K562 (cell line): ENCODE measurements around the gene DUSP28. TPM values are rescaled to one million over a fixed set of nuclear protein-coding genes. Genes with fewer than 3 reads are reported as not detected.

ENCODE experiments used
- BRCA1 ChIP-seq, 2 experiments: fragments of 450-650 bp in 1 of 2; sonication (generic) in 1 of 2; formaldehyde crosslinking in 1 of 2; IDR thresholded peaks; 2 replicates each; pipeline versions ENCODE4 v1.5.0 to v1.6.1; 2017 to 2020; ENCODE audit warnings: mild to moderate bottlenecking in 1 of 2, missing genetic modification reagents in 1 of 2
- CBX1 ChIP-seq: sonication (generic); IDR thresholded peaks from 2 replicates; pipeline ENCODE4 v1.6.1; 2016; ENCODE audit warnings: antibody characterized with exemption, low read depth, mild to moderate bottlenecking
- CC2D1A ChIP-seq: fragments of 450-650 bp; IDR thresholded peaks from 2 replicates; pipeline ENCODE4 v1.6.1; 2017; ENCODE audit warnings: mild to moderate bottlenecking
- CREB1 ChIP-seq, 2 experiments: sonication (generic) in 1 of 2; formaldehyde crosslinking in 1 of 2; IDR thresholded peaks; 2 replicates each; pipeline versions ENCODE4 v1.6.1 to v1.8.0; 2012 to 2022; ENCODE audit warnings: inconsistent platforms in 1 of 2, mild to moderate bottlenecking in 1 of 2, missing genetic modification reagents in 1 of 2, moderate library complexity in 1 of 2
- CREBBP ChIP-seq: IDR thresholded peaks from one replicate; pipeline ENCODE4 v1.6.1; 2012; ENCODE audit warnings: low read depth, mild to moderate bottlenecking, control low read depth, inconsistent platforms, low read length
- FOXJ2 ChIP-seq: fragments of 200-800 bp; sonication (Bioruptor generic); IDR thresholded peaks from 2 replicates; pipeline ENCODE4 v1.6.1; 2016; ENCODE audit warnings: missing genetic modification characterization, missing compliant biosample characterization
- GTF2E2 ChIP-seq: fragments of 200-800 bp; sonication (Bioruptor generic); IDR thresholded peaks from 2 replicates; pipeline ENCODE4 v1.6.1; 2016; ENCODE audit warnings: missing genetic modification characterization, missing compliant biosample characterization
- NCOA1 ChIP-seq: fragments of 450-650 bp; IDR thresholded peaks from 2 replicates; pipeline ENCODE4 v1.6.1; 2016; ENCODE audit warnings: low read depth
- NELFE ChIP-seq: IDR thresholded peaks from 2 replicates; pipeline ENCODE4 v1.6.1; 2011; ENCODE audit warnings: mild to moderate bottlenecking; ENCODE audit not compliant: insufficient read depth, insufficient read length
- NRF1 ChIP-seq, 2 experiments: fragments of 450-650 bp; IDR thresholded peaks in 1 of 2; conservative IDR thresholded peaks in 1 of 2; 2 replicates each; pipeline ENCODE4 v1.6.1; 2014; ENCODE audit warnings: mild to moderate bottlenecking in 2 of 2
- OTX1 ChIP-seq: fragments of 450-650 bp; formaldehyde crosslinking; IDR thresholded peaks from 2 replicates; pipeline ENCODE4 v1.4.0; 2022; ENCODE audit warnings: mild to moderate bottlenecking
- PML ChIP-seq: IDR thresholded peaks from 2 replicates; pipeline ENCODE4 v1.6.1; 2012; ENCODE audit warnings: low read length, inconsistent platforms
- SIRT6 ChIP-seq: IDR thresholded peaks from one replicate; pipeline ENCODE4 v1.6.1; 2012; ENCODE audit warnings: low read depth, mild to moderate bottlenecking, control low read depth, inconsistent platforms, low read length, moderate library complexity
- TGIF2 ChIP-seq: sonication (generic); formaldehyde crosslinking; IDR thresholded peaks from 2 replicates; pipeline ENCODE4 v1.8.1; 2022; ENCODE audit warnings: mild to moderate bottlenecking, missing genetic modification reagents, moderate library complexity
- XRCC5 ChIP-seq: fragments of 200-400 bp; formaldehyde crosslinking; IDR thresholded peaks from 2 replicates; pipeline ENCODE4 v1.6.1; 2017; ENCODE audit warnings: low read depth, mild to moderate bottlenecking, low read length
- ZNF121 ChIP-seq: sonication (generic); formaldehyde crosslinking; conservative IDR thresholded peaks from 2 replicates; pipeline ENCODE4 v1.8.0; 2022; ENCODE audit warnings: missing genetic modification reagents
- ZNF239 ChIP-seq: fragments of 250-450 bp; sonication (Bioruptor Pico); IDR thresholded peaks from 2 replicates; pipeline ENCODE4 v1.4.0; 2020; ENCODE audit warnings: mild to moderate bottlenecking
- ZNF316 ChIP-seq: fragments of 450-650 bp; IDR thresholded peaks from 2 replicates; pipeline ENCODE4 v1.6.1; 2016
- ZNF354B ChIP-seq: fragments of 250-450 bp; sonication (Bioruptor Pico); IDR thresholded peaks from 2 replicates; pipeline ENCODE4 v1.4.0; 2020
- ZNF384 ChIP-seq: IDR thresholded peaks from 2 replicates; pipeline ENCODE4 v1.6.1; 2012; ENCODE audit warnings: low read depth, low read length, improper control_type of control experiment
- polyA plus RNA-seq, 8 experiments: library from polyadenylated mRNA; depleted of rRNA in 4 of 8; stranded (reverse) in 5 of 8; unstranded in 3 of 8; fragments of >200 nt; fragmentation: Nextera tagmentation in 2 of 8; fragmentation: Illumina TruSeq in 1 of 8; extraction: Ambion mirVana in 2 of 8; extraction: Trizol in 1 of 8; gene quantifications; 2 replicates each; pipeline versions ENCODE4 v1.2.1 to v1.2.3, GENCODE V29; 2011 to 2014; ENCODE audit warnings: inconsistent platforms in 1 of 8, missing spikeins in 1 of 8
- total RNA-seq, 7 experiments: library from RNA; depleted of rRNA in 6 of 7; stranded (reverse); fragments of >200 nt in 6 of 7; fragmentation: Illumina TruSeq in 2 of 7; extraction: Trizol in 2 of 7; gene quantifications; 2 replicates each; pipeline versions ENCODE4 v1.2.1 to v1.2.3, GENCODE V29; 2011 to 2021; ENCODE audit warnings: low replicate concordance in 1 of 7
- TF ChIP-seq, protein P1 (sequence below), 2 experiments: fragments of 450-650 bp in 1 of 2; sonication (generic) in 1 of 2; formaldehyde crosslinking in 1 of 2; IDR thresholded peaks; 2 replicates each; pipeline versions ENCODE4 v1.7.1 to v1.9.0; 2016 to 2022; ENCODE audit warnings: inconsistent platforms in 1 of 2, mild to moderate bottlenecking in 1 of 2, missing genetic modification reagents in 1 of 2

DUSP28 gene
- total and polyA plus RNA-seq, 9 of the 15 experiments (the other 6 are each of a cell fraction or from before 2014, with no cell fraction given) = 2.8 to 8.1 (median 4.2) TPM

DNA sequence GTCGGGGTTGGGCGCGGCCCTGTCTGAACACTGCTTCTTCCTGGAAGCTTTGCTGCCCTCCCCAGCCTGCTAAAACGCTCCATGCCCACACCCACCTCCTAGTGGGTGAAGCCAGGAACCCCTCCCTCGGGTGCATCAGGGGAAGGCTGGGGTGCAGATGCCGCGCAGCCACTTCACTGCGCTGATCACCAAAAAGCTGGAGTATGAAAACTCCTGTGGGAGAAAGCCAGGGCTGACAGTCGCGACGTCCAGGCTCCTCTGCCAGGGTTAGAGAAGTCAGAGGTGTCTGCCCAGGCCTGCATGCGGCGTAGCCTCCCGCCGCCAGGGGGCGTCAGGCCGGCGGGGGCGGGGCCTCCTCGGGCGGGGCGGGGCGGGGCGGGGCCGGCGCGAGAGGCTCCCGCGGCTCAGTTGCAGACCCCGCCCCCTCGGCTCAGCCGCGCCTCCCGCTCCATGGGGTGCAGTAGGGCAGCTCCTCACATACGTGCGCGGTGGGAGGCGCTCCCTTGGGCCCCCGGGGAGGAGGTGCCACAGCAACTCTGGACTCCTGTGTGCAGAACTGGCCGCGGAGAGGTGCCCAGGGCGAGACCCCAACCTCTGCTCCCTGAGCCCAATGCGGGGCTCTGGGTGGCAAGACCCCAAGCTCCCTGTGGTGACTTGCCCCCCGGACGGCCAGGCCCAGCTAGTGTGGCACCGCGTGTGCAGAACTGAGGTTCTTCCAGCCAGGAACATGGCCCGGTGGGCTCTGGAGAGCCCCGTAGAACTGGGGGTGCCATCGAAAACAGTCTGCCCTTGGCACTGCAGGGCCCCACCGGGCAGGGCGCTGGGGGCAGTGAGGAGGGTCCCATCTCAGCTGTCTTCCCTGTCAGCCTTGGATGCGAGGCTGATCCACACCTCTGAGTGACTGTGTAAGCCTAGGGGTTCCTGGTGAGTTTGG is 6.3 kb downstream of the DUSP28 start (continued):
- no peak for TF ChIP-seq GTF2E2 (tag)
- 0 out of 2 replicates have a peak, but pooled peaks have one; percentile 27 for TF ChIP-seq CREB1 (IDR thresholded peaks at IDR 0.05)
- peak; percentile 20; the same call in 1 of the 2 replicates for TF ChIP-seq CREB1 (CRISPR knock-in tag; IDR thresholded peaks at IDR 0.05)
- TF ChIP-seq, protein P1, sequence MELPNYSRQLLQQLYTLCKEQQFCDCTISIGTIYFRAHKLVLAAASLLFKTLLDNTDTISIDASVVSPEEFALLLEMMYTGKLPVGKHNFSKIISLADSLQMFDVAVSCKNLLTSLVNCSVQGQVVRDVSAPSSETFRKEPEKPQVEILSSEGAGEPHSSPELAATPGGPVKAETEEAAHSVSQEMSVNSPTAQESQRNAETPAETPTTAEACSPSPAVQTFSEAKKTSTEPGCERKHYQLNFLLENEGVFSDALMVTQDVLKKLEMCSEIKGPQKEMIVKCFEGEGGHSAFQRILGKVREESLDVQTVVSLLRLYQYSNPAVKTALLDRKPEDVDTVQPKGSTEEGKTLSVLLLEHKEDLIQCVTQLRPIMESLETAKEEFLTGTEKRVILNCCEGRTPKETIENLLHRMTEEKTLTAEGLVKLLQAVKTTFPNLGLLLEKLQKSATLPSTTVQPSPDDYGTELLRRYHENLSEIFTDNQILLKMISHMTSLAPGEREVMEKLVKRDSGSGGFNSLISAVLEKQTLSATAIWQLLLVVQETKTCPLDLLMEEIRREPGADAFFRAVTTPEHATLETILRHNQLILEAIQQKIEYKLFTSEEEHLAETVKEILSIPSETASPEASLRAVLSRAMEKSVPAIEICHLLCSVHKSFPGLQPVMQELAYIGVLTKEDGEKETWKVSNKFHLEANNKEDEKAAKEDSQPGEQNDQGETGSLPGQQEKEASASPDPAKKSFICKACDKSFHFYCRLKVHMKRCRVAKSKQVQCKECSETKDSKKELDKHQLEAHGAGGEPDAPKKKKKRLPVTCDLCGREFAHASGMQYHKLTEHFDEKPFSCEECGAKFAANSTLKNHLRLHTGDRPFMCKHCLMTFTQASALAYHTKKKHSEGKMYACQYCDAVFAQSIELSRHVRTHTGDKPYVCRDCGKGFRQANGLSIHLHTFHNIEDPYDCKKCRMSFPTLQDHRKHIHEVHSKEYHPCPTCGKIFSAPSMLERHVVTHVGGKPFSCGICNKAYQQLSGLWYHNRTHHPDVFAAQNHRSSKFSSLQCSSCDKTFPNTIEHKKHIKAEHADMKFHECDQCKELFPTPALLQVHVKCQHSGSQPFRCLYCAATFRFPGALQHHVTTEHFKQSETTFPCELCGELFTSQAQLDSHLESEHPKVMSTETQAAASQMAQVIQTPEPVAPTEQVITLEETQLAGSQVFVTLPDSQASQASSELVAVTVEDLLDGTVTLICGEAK (IDR thresholded peaks at IDR 0.05) = no peak
- TF ChIP-seq, protein P1 (CRISPR knock-in tag; IDR thresholded peaks at IDR 0.05) = no peak
- no peak for TF ChIP-seq XRCC5
- no peak for TF ChIP-seq BRCA1 (IDR thresholded peaks at IDR 0.05)
- no peak for TF ChIP-seq BRCA1 (CRISPR knock-in tag; IDR thresholded peaks at IDR 0.05)
- TF ChIP-seq ZNF239 = no peak
- no peak for TF ChIP-seq ZNF316
- no peak for TF ChIP-seq NCOA1
- TF ChIP-seq FOXJ2 = 0 out of 2 replicates have a peak, but pooled peaks have one; percentile 2
- no peak for TF ChIP-seq ZNF121 (CRISPR knock-in tag)
- TF ChIP-seq ZNF384 = no peak
- no peak for TF ChIP-seq NELFE
- TF ChIP-seq OTX1 (CRISPR knock-in tag) = no peak
- no peak for TF ChIP-seq CREBBP
- peak; percentile 47 to 58; a peak in 3 of 4 replicates for TF ChIP-seq NRF1 (conservative IDR thresholded peaks at IDR 0.05 in 1 of 2, IDR thresholded peaks at IDR 0.05 in 1 of 2)
- no peak for TF ChIP-seq ZNF354B (CRISPR knock-in tag)
- TF ChIP-seq CC2D1A = no peak
- TF ChIP-seq PML = no peak
- no peak for TF ChIP-seq TGIF2 (CRISPR knock-in tag)
- TF ChIP-seq CBX1 = no peak
- no peak for TF ChIP-seq SIRT6
